Activated T-helper 9 cell treated with anti-CD3 and anti-CD28 coated beads, Interleukin-2, amount 50 U/mL, for 16 hours (primary cell): ENCODE results near the gene GHRL.
A peak's percentile ranks its signal among the peaks of the same experiment; 100 is the strongest.
"Not testable (repeated sequence)": the region's sequence is repeated elsewhere in the genome, so short reads cannot be mapped to it uniquely, and the experiment has no call there.

ENCODE experiments used
- DNase-seq: peaks from one replicate; pipeline ENCODE4 v3.0.0-alpha.2; 2020; ENCODE audit warnings: low read depth

GHRL gene

GRCh38 chr3:10273702-10274305, 18.9 kb downstream of the GHRL start:
- no peak for DNase-seq

GRCh38 chr3:10272977-10273376, 19.8 kb downstream of the GHRL start:
- DNase-seq, result no peak

- DNase-seq, result not testable (repeated sequence)
Measured at GRCh38 chr3:10272476-10272875, 20.3 kb downstream of the GHRL start.

- no peak for DNase-seq
Measured at GRCh38 chr3:10269443-10269842, 23.3 kb downstream of the GHRL start.

GRCh38 chr3:10268930-10269329, 23.8 kb downstream of the GHRL start:
- DNase-seq, result no peak

- no peak for DNase-seq
Measured at GRCh38 chr3:10268116-10268515, 24.6 kb downstream of the GHRL start.

GRCh38 chr3:10266936-10267335, 25.8 kb downstream of the GHRL start:
- not testable (repeated sequence) for DNase-seq

- no peak for DNase-seq
Measured at GRCh38 chr3:10265833-10266232, 26.9 kb downstream of the GHRL start.

- peak; percentile 48 for DNase-seq
Measured at GRCh38 chr3:10263646-10264363, 28.9 kb downstream of the GHRL start.

- no peak for DNase-seq
Measured at GRCh38 chr3:10262027-10262426, 30.7 kb downstream of the GHRL start.

GRCh38 chr3:10260211-10260701, 32.5 kb downstream of the GHRL start:
- DNase-seq, result no peak

- DNase-seq, result no peak
Measured at GRCh38 chr3:10259798-10260197, 32.9 kb downstream of the GHRL start.

GRCh38 chr3:10259036-10259435, 33.7 kb downstream of the GHRL start:
- DNase-seq, result no peak

GRCh38 chr3:10255835-10256234, 36.9 kb downstream of the GHRL start:
- no peak for DNase-seq

GRCh38 chr3:10253731-10254130, 39.0 kb downstream of the GHRL start:
- DNase-seq, result no peak

GRCh38 chr3:10251006-10251405, 41.7 kb downstream of the GHRL start:
- DNase-seq, result no peak

GRCh38 chr3:10249833-10250232, 42.9 kb downstream of the GHRL start:
- no peak for DNase-seq

GRCh38 chr3:10248984-10249748, 43.6 kb downstream of the GHRL start:
- peak; percentile 40 for DNase-seq

GRCh38 chr3:10248184-10248983, 44.4 kb downstream of the GHRL start, which contains the start of gene TATDN2:
Gene TATDN2 (plus strand): TSS chr3:10248459. CDS start chr3:10249201, 742 bp downstream.
- DNase-seq, result peak; percentile 90

GRCh38 chr3:10247679-10248183, 45.0 kb downstream of the GHRL start:
- DNase-seq, result no peak

- no peak for DNase-seq
Measured at GRCh38 chr3:10245081-10245712, 47.5 kb downstream of the GHRL start.
